ENCODE results near the gene ACSL6.
A peak's percentile ranks its signal among the peaks of the same experiment; 100 is the strongest.

ACSL6 gene, protein sequence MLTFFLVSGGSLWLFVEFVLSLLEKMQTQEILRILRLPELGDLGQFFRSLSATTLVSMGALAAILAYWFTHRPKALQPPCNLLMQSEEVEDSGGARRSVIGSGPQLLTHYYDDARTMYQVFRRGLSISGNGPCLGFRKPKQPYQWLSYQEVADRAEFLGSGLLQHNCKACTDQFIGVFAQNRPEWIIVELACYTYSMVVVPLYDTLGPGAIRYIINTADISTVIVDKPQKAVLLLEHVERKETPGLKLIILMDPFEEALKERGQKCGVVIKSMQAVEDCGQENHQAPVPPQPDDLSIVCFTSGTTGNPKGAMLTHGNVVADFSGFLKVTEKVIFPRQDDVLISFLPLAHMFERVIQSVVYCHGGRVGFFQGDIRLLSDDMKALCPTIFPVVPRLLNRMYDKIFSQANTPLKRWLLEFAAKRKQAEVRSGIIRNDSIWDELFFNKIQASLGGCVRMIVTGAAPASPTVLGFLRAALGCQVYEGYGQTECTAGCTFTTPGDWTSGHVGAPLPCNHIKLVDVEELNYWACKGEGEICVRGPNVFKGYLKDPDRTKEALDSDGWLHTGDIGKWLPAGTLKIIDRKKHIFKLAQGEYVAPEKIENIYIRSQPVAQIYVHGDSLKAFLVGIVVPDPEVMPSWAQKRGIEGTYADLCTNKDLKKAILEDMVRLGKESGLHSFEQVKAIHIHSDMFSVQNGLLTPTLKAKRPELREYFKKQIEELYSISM

DNA sequence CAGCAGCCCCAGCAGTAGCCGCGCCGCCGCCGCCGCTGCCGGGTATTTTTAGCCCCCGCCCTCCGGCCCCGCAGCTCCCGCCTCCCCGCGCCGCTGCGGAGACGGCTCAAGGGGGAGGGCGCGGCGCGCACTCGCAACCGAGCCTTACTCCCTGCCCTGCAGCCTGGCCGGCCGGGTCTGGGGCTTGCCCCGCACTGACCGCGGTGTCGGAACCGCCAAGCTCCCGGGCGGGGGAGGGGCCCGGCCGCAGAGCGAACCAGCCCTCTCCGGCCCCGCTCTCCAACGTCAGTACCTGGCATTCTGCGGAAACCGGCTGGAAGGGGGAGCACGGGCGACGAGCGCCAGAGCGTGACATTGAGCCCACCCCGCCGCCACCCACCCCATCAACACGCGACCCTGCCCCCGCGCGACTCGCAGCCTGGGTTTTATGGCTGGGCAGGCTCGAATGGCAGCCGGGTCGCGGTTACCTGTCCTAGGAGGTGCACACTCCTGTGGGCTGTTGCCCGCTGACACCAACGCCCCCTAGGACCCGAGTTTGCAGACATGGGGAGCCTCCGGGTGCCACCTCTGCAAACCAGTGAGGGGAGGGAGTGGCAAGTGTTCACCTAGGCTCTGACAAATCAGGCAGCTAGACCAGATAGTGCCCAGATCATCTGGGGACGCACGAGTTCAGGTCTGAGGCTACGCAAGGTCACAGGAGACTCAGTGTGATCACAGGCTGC lies at the start of gene ACSL6:
Gene ACSL6, minus strand, starts transcription at position 37 of the 722 bp plus-strand sequence. CDS start 105 bp downstream, outside the sequence.
- DNase-seq = peak; percentile 32

DNA sequence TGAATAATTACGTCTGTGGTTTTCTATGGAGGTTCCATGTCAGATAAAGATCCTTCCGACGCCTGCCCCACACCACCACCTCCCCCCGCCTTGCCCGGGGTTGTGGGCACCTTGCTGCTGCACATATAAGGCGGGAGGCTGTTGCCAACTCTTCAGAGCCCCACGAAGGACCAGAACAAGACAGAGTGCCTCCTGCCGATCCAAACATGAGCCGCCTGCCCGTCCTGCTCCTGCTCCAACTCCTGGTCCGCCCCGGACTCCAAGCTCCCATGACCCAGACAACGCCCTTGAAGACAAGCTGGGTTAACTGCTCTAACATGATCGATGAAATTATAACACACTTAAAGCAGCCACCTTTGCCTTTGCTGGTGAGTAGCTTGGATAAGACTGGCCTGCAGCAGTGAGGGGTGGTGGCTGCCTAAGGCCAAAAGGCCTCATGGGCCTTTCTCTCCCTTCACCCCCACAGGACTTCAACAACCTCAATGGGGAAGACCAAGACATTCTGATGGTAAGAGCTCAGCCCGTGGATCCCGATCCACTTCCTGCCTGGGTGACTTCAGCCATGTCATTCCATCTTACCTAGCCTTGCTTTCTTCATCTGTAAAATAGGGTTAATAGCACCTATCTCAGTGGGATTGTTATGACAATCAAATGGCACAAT lies 49.2 kb upstream of the ACSL6 start, which contains the start of gene IL3:
Gene IL3, plus strand, starts transcription at position 155 of the 661 bp plus-strand sequence. Its CDS starts 52 bp downstream, at position 207.
- no peak for DNase-seq

DNA sequence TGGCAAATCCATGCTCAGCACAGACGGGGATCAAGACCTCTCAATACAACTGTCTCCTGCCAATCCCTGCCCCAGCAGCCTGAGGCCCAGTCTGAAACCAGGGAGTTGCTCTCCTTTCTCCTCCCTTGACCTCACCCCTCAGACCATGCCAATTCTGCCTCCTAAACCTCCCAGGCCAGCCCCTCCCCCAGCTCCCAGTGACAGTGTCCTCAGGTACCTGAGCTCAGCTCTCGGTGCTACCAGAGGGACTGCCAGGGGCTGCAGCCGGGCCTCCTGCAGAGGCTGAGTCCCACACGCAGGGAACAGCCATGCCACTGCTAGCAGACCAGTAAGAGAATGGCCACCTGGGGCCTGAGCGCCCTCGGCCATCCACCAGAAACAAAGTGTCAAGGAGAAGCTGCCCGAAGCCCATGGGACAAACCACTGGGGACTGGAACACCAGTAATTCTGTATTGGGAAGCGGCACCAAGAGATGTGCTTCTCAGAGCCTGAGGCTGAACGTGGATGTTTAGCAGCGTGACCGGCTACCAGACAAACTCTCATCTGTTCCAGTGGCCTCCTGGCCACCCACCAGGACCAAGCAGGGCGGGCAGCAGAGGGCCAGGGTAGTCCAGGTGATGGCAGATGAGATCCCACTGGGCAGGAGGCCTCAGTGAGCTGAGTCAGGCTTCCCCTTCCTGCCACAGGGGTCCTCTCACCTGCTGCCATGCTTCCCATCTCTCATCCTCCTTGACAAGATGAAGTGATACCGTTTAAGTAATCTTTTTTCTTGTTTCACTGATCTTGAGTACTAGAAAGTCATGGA lies 48.4 kb upstream of the ACSL6 start:
- no peak for DNase-seq

- DNase-seq = no peak
These were observed 47.7 kb upstream of the ACSL6 start for GRCh38 chr5:132059043-132059695.

- no peak for DNase-seq
These were observed 47.2 kb upstream of the ACSL6 start for GRCh38 chr5:132058646-132059042.

GRCh38 chr5:132057498-132058255 lies 46.2 kb upstream of the ACSL6 start:
- no peak for DNase-seq

DNA sequence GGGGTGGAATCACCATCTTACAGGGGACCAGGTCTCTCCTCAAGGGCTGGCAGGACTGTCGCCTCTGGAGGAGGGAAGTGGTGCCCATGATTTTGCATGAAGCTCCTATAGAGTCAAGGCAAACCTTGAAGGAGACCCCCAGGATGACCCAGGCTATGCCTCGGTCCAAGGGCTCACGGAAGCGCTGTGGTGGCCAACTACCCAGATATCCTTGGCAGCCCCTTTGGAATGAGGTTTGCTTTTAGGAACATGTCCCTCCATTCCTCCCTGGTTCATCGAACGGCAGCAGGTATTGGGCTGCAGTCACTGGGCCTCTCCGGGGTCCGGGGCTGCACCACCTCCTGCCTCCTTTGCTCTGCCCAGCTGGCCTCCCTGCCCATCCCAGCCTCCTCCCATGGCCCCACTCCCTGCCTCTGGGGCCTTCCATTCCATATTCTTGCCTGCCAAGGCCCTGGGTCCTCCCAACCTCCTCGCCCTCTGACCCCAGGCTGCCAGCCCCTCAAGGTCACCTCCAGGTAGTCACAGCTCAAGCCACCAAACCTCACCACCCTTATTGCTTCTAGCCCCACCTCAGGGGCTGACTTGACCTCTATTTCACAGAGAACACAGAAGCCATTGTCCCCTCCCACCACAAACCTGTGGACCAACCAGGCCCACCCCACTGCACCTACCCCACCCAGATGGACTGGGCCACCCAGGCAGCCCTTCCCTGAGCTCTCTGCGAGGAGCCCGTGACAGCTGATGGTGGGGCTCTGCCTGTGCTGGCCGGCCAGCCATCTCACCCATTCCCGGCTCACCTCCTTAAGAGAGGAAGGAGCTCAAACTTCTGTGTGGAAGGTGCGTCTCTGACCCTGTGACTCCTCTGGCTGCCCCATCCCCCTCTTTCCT lies 45.4 kb upstream of the ACSL6 start:
- DNase-seq = no peak

DNA sequence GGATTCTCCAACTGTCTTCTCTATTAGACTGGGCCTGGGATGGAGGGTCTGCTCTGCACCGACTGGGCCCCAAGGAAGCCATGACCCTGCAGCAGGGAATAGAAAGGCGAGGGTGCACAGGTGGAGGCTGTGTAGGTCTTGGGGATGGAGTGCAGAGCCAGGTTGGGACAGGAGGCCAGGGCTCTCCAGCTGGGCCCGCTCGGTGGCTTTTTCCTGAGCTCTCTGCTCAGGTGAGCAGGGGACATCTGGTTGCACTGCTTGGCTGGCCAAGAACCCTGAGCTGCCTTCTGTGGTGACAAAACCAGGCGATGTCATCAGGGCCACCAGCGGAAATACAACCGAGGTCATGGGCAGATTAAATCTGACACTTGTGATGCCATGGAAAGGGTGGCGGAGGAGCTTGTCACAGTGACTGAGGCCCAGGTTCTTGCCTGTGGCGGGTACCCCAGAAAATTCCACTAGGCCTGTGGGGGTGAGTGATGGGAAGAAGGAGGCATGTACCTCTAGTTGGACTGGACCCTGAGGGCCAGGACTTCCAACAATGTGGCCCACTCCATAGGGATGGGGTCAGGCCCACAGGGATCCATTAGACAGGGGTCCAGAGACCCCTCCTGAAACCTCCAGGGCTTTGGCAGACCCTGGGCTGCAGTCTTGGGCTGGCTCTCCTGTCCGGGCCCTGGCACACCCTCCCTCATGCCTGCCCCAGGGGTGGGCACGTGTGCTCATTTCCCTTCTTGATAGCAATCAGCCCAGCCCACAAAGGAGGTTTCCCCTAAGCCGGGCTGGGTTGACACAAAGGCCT lies 44.6 kb upstream of the ACSL6 start:
- no peak for DNase-seq

DNA sequence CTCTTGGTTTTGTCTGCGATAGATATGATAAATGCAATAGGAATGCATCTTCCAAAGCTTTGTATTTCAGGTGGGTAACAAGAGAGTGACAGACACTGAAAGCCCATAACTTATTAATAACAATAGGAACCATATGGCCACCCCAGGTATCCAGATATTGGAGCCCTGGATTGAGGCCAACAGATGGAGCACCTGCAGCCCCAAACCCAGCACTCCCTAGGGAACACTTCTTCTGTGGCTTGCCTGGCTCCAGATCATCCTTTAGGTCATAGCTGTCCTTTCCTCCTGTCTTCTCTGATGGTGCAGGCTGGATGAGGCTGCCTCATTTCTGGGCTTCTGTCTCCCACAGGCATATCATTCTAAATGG lies 44.0 kb upstream of the ACSL6 start:
- DNase-seq = no peak

- no peak for DNase-seq
These were observed 43.4 kb upstream of the ACSL6 start for GRCh38 chr5:132054697-132055440.

DNA sequence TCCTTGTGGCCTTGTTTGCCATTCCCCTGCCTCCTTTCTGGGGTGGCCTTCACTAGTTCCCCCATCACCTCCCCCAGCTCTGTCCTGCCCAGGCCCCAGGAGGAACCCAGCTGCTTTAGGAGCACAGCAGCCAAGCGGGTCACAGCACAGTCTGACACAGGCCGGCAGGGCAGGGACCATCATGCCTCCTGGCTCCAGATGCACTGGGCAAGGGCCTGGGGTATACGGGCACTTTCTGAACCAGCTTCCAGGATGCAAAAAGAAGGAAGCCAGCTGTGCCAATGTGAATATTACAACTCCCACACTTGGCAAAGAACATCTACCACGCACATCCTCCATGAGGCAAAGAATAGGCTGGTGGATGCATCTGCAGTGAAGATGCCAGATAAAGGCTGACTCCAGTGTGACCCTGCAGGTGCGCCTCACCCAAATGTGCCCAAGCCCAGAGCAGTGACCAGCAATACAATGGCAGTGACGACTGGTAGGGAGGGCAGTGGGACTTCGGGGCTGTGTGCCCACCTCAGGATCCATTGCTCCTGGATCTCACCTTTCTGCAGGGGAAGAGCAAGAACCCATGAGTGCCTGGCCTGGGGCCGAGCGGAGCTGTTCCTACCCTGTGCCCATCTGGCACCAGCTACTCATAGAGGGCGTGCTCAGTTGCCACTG lies 42.7 kb upstream of the ACSL6 start:
- DNase-seq = no peak

DNA sequence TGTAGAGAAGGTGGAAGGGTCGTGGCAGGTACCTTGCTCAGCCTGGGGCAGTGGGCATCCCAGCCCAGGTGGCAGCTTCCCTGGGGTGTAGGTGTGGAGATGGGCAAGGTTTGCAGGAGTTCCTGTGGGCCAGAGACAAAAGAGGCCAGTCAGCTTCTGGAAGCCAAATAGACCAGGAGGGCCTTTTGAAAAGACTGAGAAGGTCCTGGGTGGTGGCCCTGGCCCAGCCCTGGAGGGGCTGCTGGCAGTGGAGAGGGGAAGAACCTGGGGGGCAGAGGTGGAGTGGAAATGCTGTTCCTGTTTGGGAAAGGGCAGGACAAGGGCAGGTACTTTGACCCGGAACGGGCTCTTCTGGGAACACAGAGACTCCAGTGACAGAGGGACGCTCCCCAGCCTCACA lies 42.0 kb upstream of the ACSL6 start:
- DNase-seq = no peak

GRCh38 chr5:132052520-132052919 lies 41.1 kb upstream of the ACSL6 start:
- no peak for DNase-seq

GRCh38 chr5:132050661-132051552 lies 39.4 kb upstream of the ACSL6 start:
- DNase-seq = no peak

GRCh38 chr5:132050136-132050535 lies 38.7 kb upstream of the ACSL6 start:
- DNase-seq = no peak

DNA sequence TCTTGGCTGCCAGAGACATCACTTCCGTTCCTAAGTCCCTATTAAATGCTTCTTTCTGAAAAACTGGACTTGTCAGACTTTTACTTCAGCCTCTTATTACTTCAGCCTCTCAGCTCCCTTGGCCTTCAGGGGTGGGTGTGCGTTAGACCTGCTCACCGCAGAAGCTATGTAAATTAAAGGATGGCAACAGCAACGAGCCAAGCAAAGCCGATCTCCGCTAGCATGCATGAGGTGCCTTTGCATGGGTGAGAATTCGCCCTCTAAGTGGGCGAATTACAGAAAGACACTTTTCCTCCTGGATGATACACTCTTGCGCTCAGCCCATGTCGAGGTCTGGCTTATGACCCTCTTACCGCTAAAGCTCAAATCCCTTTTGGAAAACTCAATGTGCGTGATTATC lies 38.1 kb upstream of the ACSL6 start:
- DNase-seq = no peak

Data from stimulated activated CD4-positive, alpha-beta T cell treated with anti-CD3 and anti-CD28 coated beads, Interleukin-12 subunit alpha, Interleukin-12 subunit beta, amount 100 ng/mL, for 4 hours (primary cell).